Urothelium cell line (cell line): ENCODE data around the gene SLC15A5.

Experiments
- DNase-seq: peaks from one replicate; pipeline ENCODE4 v3.0.0; 2011; ENCODE audit warnings: low spot score, mixed read lengths
- FAIRE-seq: peaks from 2 replicates; lab custom pipeline; 2011; peaks lifted over from hg19 to GRCh38; lab: Jason Lieb, UNC

SLC15A5 gene

DNA sequence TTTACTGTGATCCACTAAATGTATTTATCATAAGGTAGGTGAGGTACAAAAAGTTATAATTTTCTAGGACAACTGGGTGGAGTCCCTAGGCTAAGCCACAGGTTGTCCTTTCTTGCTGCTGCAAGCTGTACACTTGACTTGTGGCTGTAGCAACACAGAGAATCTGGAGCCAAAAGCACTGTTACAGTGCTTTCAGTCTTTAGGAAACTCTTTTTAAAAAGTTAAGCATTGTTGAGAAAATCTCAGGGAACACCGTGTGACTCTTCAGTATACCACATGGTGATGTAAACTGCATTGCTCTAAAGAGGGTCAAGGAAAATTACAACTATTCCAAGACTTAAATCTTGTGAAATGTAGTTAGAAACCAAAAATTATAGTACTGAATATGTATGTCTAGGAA is 11.4 kb downstream of the SLC15A5 start:
- FAIRE-seq (no peak), DNase-seq (no peak)

GRCh38 chr12:16261944-16262475 is 15.5 kb downstream of the SLC15A5 start:
- DNase-seq (no peak), FAIRE-seq (no peak)

DNA sequence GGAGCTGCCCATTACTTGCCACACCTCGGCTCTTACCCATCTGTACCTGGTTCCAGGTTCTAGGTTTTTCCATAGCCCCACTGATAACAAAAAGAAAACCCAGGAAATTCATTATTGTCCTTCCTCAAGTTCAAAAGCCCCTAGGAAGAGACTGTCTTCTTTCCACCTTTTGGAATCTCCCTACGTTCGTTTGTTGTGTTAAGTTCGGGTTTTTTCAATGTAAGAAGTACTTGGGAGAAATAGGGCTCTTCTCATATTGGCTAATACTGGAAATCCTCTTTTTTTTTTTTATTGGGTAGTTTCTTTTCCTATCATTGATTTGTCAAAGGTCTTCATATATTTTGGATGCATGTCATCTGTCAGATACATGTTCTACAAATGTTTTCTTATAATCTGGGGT is 17.3 kb downstream of the SLC15A5 start:
- FAIRE-seq (no peak), DNase-seq (no peak)

DNA sequence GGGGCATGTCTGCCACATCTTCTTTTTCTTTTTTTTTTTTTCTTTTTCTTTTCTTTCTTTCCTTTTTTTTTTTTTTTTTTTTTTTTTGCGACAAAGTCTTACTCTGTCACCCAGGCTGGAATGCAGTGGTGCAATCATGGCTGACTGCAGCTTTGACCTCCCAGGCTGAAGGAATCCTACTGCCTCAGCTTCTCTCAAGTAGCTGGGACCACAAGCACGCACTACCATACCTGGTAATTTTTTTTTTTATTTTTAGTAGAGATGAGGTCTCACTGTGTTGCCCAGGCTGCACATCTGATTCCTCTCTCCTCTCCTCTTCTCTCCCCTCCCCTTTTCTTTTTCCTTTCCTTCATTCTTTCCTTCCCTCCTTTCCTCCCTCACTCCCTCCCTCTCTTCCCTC is 18.5 kb downstream of the SLC15A5 start:
- DNase-seq (no peak), FAIRE-seq (no peak)

GRCh38 chr12:16246264-16246663 is 31.2 kb downstream of the SLC15A5 start:
- FAIRE-seq (no peak), DNase-seq (no peak)

DNA sequence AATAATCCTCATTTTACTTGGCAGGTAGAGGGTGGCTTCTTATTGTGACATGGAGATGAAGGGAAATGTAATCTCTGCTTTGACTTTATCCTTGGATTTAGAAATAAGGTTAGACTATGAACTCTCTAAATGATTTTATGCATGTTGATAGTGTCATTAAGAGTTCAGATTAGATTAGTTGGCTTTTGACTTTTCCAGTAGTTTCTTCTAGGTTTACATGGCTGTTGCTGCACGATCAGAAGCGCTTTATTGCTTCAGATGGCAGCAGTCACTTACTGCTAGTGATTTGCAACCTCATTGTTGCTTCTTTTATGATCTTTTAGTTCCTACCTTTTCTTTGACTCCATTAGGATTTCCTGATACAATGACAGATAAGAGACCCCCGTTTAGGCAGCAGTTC is 32.3 kb downstream of the SLC15A5 start:
- FAIRE-seq (no peak), DNase-seq (no peak)

DNA sequence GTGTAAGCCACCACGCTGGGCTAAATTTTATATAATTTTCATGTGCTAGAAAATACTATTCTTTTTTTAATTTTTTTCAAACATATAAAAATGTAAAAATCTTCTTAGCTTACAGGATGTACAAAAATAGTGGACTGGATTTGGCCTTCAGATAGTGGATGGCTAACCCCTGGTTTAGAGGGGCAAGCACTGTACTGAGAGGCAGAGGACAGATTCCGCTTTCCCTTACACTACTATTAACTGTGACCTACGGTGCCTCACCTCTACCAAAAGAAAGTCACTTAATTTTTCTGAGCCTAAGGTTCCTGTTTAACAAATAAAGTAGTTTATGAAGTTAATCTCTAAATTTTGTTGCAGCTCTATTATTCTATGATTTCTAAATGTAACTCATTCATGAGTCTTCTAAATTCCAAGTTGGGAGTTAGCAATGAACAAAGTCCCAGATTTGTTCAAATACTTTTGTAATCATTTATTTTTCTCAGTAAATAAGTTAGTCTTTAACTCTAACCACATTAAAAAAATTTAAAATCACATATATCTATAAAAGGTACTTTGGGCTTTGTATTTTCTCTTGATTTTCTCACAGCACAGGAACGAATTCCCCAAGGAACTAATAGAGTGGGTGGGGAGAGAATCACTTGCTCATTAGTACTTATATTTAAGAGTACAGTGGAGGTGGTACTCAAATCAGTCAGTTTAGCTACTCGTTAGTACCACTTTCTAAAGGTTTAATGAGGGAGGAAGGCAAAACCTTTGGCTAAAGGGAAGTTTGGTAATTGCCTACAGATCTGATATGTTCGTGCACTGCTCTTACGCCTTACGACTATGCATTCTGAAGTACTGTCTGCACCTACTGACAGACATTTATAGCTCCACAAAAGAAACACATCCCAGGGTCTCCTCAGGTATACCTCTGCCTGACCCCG is 33.7 kb downstream of the SLC15A5 start:
- FAIRE-seq = no peak

GRCh38 chr12:16241346-16241745 is 36.1 kb downstream of the SLC15A5 start:
- no peak for FAIRE-seq

More for the DNA sequence above, 33.7 kb downstream of the SLC15A5 start:
- no peak for DNase-seq

GRCh38 chr12:16238661-16239060 is 38.8 kb downstream of the SLC15A5 start:
- DNase-seq (no peak), FAIRE-seq (no peak)

More at GRCh38 chr12:16241346-16241745, 36.1 kb downstream of the SLC15A5 start:
- DNase-seq = no peak

DNA sequence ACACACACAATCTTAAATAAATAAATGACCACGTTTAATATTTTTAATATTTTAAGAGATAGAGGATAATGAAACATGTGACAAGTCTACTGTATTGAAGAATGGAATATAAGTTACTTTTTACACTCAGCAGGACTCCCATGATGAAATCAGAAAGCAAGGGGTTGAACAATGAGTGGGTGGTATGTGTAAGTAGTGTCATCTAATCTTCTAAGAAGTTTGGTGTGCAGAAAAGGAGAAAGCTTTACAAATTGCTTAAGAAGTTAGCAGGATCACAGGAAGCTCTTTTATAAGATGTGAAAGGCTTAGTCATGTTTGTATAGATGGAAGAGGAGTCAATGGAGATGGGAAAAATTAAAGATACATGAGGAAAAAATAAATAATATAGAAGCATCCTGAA is 47.8 kb downstream of the SLC15A5 start:
- FAIRE-seq (no peak), DNase-seq (no peak)

- DNase-seq (no peak), FAIRE-seq (no peak)
Observed at GRCh38 chr12:16228067-16228466, 49.4 kb downstream of the SLC15A5 start.

GRCh38 chr12:16225692-16226091 is 51.8 kb downstream of the SLC15A5 start:
- no peak for FAIRE-seq
- DNase-seq = no peak

- DNase-seq (no peak), FAIRE-seq (no peak)
Observed at GRCh38 chr12:16224196-16224595, 53.3 kb downstream of the SLC15A5 start.

- FAIRE-seq (no peak), DNase-seq (no peak)
Observed at GRCh38 chr12:16221776-16222175, 55.7 kb downstream of the SLC15A5 start.

- DNase-seq (no peak), FAIRE-seq (no peak)
Observed at GRCh38 chr12:16220120-16220519, 57.4 kb downstream of the SLC15A5 start.

DNA sequence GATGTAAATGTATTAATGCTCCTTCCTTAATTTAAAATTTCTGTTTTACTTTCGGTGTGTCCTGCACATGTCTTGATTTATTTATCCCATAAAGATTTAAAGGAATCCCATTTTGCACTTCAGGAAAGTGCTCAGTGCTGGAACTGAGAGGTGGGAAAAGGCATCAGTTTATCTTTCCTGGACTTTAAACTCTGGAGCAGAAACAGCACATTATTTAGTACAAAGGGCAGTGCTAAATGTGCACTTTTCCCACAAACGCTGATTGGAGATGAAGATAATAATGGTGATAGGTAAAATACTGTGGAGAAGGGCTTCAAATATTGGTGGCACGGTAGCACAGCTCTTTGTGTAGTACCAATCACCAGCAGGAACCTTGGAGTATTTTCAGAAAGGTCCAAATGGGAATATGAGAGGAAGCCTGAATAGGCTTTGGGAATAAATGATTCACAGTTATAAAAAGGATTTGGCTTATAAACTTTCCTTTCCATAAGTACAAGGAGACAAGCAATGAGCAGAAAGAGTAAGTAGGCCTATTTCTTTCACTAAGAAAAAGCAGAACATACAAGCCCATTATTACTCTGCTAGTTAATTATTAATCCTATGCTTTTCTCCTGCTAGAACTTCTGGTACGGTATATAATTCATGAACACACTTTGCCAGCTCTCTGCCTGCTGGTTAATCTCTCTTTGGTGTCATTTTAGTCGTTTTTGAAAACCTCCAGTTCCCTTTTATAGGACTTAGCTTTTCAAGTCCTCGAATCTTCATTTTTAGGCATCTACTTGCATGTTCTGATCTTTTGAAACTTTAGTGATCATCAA is 58.3 kb downstream of the SLC15A5 start:
- DNase-seq (no peak), FAIRE-seq (no peak)

- DNase-seq (no peak), FAIRE-seq (peak; percentile 59)
Observed at GRCh38 chr12:16218234-16218633, 59.3 kb downstream of the SLC15A5 start.

DNA sequence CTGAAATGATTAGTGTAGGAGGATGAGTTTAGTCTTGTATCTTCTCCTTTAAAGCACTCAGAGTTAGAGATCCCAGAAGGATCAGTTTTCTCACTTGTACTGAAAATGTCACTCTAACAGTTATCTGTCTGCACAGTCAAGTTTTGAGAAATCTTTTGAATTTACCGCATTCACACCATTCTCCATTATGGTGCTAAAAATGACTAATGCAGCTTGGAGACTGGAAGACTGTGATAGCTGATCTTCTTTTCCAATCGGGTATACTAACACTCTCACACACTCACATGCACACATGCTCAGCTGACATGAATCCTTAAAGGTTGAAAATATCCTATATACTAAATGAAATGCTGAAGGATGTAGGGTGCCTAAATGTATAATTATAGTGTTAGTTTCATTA is 65.8 kb downstream of the SLC15A5 start:
- no peak for FAIRE-seq
- DNase-seq = no peak

- no peak for DNase-seq
- no peak for FAIRE-seq
Observed at GRCh38 chr12:16198884-16199283, 78.6 kb downstream of the SLC15A5 start.

- FAIRE-seq = no peak
- no peak for DNase-seq
Observed at GRCh38 chr12:16197600-16197999, 79.9 kb downstream of the SLC15A5 start.

DNA sequence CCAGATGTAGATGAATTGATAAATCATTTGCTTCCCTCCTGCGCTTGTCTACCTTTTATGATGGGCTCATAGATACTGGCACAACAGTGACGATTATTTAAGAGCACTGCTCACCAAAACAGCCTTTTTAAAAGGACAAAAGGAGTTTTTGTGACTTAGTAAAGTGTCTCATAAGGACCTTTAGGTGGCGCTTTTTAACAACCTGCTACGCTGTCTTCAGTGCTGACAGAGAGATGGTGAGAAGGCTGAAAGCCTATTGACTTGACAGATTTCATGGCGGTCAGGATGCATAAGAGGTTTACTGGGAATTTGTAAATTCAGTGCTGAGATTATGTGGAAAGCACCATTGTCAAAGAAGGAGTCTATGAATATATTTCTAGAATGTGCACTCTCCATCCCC is 87.6 kb downstream of the SLC15A5 start:
- DNase-seq = no peak
- FAIRE-seq = no peak

DNA sequence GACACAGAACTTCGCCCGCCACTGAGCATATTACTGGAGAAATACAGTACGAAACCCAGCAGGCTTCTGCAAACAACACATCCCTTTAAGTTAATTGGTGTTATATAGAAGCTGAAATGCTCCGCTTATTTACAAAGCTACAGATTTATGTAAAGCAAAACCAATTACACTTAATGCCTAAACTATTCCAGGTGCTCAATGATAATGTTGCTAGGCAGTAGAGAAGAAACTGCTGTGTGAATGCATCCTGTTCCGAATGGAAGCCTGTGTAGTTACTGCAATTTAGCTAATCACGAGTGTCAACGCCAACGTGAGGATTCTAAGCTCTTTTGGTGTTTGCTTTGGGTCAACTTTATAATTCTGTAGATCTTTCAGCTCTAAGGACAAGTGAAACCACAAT is 89.8 kb downstream of the SLC15A5 start:
- no peak for DNase-seq
- no peak for FAIRE-seq
